HG02943 (cell line): ENCODE data around the gene SLC34A1.

ENCODE experiments used
- ATAC-seq: cut with Tn5 transposase; IDR thresholded peaks from one replicate; pipeline ENCODE4 v1.9.1; 2021; ENCODE audit warnings: mild to moderate bottlenecking, low read depth, moderate library complexity; ENCODE audit not compliant: unreplicated experiment

Gene SLC34A1

DNA sequence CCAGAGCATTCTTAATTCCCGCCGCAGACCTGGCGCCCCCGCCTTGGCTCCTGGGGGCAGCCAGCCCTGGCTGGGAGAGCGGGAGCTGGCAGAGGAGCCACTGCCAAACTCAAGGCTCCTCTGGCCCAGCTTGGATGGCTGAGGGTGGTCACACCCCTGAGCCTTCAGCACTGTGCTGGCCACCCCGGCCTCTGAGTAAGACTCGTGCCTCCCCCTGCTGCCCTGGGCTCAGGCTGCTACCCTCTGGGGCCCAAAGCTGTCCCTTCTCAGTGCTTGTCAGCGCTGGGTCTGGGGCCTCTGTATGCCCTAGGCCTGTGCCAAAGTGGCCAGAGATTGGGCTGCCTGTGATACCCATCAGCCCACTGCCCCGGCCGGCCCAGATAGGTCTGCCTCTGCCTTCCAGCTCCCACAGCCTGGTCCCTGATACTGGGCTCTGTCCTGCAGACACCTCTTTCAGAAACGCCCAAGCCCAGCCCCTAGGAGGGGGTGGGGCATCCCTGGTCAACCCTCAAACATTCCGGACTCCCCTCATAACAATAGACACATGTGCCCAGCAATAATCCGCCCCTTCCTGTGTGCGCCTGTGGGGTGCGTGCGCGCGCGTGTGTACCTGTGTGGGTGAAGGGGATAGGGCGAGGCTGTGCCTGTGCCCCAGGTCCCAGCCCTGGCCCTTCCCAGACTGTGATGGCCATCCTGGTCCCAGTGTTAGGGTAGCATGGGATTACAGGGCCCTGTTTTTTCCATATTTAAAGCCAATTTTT lies 58.0 kb downstream of the SLC34A1 start:
- no peak for ATAC-seq

GRCh38 chr5:177443144-177443983 lies 59.1 kb downstream of the SLC34A1 start:
- ATAC-seq: no peak

GRCh38 chr5:177444106-177445051 lies 60.1 kb downstream of the SLC34A1 start:
- no peak for ATAC-seq

DNA sequence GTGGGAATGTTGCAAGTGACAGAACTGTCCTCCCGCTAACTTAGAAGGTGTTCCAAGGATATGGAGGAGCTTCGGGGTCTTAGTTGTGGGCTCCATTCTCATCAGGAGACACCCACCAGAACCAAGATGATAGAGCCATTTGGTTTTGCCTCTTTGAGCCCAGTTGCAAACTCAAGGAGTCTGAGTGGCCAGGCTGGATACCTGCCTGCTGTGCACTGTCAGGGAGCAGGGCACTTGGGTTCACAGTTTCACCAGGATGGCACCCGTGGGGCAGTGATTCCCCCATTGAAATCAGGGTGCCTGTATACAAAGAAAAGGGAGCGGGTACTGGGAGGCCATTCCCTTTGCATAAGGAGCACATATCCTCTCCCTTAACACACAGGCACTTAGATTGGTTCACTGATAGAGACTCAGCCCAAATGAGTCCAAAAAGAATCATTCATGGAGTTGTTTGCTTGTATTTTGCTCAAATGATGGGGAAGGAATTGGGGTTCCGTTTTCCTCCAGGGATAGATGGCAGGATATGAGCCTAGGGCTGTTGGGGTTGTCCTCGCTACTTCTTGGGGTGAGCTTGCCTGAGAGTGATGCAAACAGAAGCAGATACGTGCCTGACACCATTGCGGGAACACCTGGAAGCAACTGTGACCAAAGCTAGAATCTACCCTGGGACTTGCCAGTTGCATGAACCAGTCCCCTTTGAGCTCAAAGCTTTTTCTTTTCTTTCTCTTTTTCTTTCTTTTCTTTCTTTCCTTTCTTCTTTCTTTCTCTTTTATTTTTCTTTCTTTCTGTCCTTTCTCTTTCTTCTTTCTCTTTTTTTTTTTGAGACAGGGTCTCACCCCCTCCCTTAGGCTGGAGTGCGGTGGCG lies 61.0 kb downstream of the SLC34A1 start:
- no peak for ATAC-seq

DNA sequence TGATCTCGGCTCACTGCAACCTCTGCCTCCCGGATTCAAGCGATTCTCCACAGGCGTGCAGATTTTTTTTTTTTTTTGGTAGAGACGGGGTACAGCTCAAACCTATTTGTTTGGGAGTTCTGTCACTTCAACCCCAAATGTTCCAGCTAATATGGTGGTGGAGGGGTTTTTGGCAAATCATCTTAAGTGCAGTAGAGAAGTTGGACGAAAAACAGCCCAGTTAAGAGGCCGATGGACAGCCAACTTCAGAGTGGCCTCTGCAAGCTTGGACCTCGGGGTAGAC lies 61.6 kb downstream of the SLC34A1 start:
- ATAC-seq: no peak

GRCh38 chr5:177446200-177447065 lies 62.2 kb downstream of the SLC34A1 start, which contains the start of gene PRR7:
TSS of gene PRR7 (plus strand) at chr5:177446814. CDS start at chr5:177455068, 8,254 bp downstream.
- no peak for ATAC-seq

- ATAC-seq: no peak
Measured at GRCh38 chr5:177447066-177447610, 62.9 kb downstream of the SLC34A1 start.

DNA sequence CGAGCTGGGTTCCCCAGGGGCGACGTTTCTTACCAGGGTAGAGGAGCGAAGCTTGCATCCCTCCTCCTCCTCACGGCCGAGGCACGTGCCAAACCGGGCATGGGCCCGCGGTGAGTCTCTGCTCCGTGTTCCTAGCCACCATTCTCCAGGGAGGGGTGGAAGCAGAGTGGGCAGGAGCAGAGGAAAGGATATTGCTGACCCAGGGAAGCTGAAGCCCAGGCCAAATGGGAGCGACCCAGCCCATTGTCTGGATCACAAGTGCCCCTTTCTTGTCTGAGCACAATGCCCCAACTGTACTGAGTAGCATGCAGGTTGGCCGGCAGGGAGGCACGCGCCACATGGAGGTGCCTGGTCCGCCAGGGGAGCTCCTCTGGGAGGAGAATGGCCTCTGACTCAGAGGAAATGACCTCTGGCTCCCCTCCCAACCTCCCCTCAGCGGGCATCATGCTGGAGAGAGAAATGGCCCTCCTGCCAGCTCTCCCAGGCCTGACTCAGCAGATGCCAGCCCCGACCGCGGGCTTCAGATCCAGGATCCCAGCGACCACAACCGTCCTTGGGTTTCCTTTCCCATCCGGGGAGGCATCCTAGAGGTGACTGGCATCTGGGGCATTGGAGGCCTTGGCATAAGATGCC lies 63.5 kb downstream of the SLC34A1 start:
- no peak for ATAC-seq
